Suppressor macrophage treated with lipopolysaccharide for 1 hour (primary cell): ENCODE results near the gene NUP210.
"Not testable (repeated sequence)": the region's sequence is repeated elsewhere in the genome, so short reads cannot be mapped to it uniquely, and the experiment has no call there.

Experiments
- DNase-seq, 3 donors: peaks; one replicate each; pipeline ENCODE4 v3.0.0-alpha.2; 2020 to 2022

Gene NUP210

DNA sequence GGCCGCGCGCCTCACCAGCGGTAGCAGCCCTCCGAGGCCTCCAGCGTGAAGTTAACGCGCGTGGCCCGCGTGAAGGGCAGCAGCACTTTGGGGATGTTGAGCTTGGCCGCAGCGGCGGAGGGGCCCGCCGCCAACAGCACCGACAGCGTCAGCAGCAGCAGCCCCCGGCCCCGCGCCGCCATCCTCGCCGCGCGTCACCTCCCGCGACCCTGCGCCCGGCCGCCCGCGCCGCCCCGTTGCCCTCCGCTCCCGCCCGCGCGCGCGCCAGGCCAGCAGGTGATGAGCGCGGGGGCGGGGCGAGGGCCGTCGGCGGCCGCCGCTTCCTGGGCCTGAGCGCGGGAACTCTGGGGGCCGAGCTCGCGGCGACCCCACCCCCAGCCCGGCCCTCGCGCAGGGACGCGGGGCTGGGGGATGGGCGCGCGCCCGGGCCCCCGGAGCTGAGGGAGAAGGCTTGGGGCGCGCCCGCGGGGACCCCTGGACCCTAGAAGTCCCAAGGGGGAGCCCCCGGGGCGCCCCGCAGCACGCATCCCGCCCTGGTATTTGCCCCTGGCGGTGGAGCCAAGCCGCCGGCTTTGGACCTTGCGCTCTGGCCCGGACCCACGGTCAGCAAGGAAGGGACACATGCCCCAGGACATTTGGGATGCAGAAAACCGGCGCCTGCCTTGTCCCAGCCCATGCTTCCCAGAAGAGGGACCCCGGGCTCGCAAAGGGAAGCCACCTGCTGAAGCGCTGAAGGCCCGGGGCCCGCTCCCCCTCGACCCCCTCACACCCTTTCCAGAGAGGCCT lies at the start of gene NUP210:
Gene NUP210, minus strand, starts transcription at position 278 of the 786 bp plus-strand sequence. Its CDS starts 96 bp downstream, at position 182.
- DNase-seq: peak in 2 of 3 donors; percentile 23 to 44

DNA sequence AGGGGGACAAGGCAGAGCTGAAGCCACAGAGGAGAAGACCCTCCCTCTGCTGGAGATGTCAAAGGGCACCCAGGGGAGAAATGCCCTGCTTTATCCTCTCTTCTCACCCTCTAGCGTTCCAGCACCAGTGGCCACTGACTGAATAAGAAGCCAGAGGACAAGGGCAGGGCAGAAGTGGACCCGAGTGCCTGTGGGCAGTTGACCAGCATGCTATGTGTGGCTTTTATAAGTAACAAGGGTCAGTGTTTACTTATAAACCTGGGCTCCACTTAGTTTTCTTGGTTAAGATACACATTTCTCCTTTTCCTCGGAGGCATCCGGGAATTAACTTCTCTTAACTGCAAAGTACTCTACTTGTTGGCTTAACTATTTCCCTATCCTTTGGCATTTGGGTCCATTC lies 46.7 kb upstream of the NUP210 start:
- DNase-seq: no peak

DNA sequence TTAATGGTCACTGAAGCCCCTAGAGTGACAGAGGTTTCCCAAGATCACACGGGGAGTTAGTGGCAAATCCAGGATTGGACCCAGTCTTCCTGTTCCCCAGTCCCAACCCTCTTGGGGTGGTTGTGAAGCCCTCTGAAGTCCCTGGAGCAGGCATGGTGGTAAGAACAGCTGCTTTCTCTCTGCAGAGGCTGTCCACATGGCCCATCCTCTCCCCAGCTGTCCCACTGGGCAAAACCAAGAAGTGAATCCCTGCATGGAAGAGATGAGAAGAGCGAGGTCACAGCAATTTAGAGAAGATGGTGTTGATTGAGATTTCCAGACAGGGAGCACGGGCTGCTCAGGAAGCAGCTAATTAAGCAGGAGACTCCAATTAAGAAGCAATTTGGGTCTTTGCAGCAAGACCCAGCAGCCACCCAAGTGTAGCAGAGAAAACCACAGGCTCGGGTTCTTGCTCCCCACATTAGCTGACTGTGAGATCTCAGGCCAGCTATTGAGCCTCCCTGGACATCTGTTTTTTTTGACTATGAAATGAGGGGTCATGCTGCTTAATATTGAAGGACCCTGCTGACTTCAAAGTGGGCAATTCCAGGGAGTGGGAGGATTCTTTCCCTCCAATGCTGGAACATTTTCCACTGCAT lies 45.2 kb upstream of the NUP210 start:
- no peak for DNase-seq

DNA sequence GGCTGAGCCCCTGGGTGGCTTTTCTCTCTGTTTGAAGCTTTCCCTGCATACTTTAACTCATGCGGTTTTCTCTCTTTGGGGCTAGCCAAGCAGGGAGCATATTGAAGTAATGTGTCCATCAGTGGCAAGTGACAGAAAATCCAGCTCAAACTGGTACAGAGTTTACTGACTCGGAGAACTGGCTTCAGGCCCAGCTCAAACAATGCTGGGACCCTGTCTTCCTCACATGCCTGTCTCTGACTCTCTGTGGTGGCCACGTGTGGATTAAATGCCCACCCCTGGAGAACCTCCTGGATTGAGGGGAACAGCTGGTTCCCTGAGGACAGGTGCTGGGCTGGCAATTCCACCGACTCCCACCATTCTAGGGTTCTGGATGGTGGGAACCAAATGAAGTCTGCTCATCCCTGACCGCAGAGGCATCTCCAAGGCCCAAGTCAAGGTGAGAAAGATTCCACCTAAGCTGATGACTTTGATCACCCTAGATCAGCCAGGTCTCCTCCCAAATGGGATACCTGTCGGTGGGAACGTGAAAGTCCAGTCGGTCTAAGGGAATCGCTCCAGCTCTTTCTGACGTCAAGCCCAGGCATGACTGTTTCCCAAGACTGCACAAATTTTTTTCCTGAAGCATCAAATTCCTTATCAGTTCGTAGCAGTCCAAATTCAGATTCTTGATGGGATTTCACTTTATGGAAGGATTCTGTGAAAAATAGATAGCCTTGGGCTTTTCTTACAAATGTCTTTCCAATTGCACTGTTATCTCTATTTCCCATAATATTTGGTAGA lies 43.7 kb upstream of the NUP210 start:
- no peak for DNase-seq

DNA sequence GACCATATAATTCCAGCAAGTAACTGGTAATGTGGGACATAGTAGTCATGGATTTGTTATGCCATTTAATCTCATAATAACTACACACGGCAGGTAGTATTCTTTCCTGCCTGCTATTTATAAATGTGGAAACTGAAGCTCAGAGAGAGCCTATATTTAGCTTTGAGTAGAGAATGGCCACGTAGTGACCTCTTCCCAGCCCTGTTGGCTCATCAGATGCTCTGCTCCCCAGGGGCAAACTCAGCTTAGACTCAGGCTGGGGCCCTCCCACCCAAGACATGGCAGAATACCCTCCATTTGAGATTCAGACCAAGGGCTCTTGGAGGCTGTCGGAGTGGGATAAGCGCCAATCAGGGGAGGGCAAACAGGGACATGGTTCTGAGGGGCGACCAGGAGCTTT lies 42.7 kb upstream of the NUP210 start:
- no peak for DNase-seq

DNA sequence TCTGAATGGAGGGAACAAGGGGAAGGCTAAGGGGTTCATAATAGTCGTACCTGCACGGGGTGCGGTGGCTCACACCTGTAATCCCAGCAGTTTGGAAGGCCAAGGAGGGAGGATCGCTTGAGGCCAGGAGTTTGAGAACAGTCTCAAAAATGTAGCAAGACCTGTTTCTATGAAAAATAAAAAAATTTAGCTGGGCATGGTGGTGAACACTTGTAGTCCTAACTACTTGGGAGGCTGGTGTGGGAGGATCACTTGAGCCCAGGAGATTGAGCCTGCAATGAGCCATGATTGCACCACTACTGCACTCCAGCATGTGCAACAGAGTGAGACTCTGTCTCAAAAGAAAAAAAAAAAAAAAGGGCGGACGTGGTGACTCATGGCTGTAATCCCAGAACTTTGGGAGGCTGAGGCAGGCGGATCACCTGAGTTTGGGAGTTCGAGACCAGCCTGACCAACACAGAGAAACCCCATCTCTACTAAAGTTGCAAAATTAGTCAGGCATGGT lies 42.1 kb upstream of the NUP210 start:
- no peak for DNase-seq

DNA sequence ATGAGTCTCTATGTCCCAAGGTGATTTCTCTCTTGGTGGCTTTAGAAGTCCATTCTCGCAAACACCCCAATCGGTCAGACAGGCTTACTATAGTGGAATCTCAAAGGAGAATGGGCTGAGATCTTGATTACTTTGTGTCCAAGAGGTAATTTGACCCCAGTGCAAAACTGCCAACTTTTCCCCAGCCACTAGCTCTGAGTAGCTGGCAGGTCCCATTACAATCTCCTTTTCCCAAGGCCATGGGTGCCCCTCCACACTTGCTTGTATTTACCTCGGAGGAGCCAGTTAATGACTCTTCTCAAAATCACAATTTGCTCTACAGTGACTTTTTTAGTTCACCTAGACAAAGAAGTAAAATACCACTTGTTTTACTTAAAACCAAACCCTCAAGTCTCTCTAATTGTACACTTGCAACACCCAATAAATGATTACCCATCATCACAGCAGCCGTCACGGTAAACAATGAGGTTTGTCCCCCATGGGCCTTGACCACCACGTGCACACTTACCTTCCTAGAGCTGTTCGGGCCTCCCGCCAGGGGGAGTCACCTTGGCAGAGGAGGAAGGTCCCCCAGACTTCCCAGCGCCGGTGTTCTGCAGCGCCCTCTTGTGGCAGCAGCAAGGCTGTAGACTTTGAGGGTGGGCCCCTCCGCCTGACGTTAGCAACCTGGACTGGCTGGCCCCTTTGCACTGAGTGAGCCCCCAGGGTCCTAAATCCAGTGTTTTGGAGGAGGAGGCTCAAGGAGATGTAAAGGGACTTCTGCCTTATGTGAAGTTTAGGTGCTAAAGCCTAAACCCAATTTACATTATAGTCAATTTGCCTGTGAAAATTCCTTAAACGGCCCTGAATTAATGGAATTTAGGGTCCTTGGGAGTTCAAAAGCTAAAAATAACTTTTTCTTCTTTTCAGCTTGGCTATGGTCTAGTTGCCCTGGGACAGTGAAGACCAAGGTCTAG lies 41.3 kb upstream of the NUP210 start:
- DNase-seq: peak; percentile 43 to 73 (median 55)

DNA sequence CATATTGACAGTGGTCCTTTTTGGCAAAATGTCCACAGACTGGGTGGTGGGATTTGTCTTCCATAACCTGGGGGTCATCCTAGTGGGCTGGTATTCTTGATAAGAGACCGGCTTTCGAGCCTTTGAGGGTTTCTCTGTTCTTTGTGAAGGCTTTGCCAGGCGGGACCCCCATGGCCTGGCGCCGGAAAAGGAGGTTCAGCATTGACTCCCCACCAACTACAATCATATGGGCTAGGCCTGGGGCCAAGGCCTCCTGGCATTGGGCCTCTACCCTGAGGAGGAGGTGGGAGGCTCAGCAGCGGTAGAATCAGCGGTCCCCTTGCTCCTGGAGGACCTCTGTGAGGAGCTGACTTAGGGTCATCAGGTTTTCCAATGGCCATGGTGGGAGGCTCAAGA lies 40.2 kb upstream of the NUP210 start:
- no peak for DNase-seq

DNA sequence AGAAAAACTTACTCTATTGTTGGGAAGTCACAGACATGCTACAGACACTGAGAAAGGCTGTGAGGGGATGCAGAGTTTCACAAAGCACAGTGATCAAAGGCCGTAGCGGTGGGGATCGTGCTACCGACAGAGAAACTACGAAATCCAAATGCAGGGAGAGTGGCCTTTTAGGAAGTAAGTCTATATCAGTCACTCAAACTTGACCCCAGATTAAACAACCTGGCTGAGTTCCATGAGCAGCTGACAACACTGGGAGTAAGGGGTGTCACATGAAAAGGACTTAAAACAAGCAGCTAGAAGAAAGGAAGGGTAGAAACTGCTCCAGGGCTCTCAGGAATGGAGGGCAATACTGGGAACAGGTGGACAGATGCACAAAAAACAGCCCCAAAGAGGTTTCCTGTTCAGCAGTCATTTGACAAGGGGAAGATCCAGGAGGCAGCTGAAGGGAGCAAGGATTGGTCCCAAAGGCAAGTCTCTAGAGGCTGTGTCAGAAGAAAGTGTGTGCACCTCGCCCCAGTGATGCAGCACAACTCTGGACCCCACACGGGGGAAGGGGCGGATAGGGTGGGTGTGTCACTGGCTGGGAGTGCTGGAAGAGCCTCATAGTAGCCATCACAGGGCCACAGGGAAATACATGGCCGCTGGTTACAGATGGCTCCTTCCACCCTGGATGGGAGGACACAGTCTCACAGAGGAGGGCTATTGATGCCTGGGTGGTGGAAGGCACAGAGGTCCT lies 39.7 kb upstream of the NUP210 start:
- DNase-seq: no peak

DNA sequence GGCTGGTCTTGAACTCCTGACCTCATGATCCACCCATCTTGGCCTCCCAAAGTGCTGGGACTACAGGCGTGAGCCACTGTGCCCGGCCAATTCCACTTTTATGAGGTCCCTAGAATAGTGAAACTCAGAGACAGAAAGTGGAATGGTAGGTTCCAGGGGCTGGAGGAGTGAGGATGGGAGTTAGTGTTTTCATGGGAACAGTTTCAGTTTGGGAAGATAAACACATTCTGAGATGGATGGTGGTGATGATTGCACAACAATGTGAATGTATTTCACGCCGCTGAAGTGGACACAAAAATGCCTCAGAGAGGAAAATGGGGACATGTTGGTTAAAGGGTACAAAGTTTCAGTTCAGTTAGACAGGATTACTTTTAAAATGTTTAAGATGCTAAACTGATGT lies 37.5 kb upstream of the NUP210 start:
- DNase-seq: no peak

DNA sequence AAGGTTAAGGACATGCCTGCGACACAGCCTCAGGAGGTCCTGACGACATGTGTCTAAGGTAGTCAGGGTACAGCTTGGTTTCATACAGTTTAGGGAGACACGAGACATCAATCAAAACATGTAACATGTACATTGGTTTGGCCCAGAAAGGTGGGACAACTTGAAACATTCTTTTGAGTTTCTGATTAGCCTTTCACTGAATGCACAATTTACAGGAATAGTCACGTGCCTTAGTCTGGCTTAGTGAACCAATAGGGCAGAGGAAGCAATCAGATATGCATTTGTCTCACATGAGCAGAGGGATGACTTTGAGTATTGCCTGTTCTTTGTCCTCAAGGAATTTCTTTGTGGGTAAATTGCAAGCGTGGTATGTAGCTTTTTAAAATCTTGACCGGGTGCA lies 35.5 kb upstream of the NUP210 start:
- no peak for DNase-seq

DNA sequence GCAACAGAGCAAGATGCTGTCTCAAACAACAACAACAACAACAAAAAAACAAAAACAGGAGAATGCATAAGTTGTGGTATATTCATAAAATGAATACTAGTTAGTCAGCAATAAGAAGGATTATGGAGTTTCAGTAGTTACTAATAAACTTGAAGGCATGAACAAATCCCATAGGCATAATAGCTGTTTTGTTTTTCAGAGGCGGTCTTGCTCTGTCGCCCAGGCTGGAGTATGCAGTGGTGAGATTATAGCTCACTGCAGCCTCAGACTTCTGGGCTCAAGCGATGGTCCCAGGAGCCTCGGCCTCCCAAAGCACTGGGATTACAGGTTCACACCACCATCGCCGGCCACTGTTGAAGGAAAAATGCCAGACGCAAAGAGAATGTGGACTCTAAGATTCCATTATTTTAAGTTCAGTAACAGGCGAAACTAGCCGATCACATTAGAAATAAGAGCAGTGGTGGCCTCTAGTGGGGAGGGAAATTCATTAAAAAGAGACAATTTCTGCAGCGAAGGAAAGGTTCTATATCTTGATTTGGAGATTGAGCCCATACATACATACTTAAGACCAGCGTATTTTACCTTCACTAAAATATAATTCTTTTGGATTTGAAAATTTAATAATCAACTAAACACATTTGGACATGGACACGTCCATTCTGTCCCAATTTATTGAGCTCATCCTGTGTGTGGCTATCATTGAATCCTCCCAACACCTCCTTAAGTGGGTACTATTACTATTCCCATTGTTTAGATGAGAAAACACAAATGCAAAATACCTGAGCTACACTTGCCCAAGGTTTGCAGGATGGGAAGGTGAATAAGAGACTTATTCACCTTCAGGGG lies 32.6 kb upstream of the NUP210 start:
- DNase-seq: peak; percentile 69 to 77 (median 75)

DNA sequence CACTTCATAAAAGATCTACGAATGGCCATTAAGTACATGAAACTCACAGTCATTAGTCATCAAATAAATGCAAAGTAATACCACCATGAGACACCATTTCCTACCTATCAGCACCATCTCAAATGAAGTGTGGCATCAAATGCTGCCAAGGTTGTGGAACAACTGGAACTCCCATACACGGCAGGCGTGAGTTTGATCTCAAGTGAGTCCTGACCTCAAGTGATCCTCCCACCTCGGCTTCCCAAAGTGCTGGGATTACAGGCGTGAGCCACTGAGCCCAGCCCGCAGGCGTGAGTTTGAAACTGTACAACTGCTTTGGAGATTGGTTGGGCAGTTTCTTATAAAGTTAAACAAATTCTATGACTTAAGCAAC lies 31.2 kb upstream of the NUP210 start:
- DNase-seq: peak; percentile 12 to 27 (median 17)

DNA sequence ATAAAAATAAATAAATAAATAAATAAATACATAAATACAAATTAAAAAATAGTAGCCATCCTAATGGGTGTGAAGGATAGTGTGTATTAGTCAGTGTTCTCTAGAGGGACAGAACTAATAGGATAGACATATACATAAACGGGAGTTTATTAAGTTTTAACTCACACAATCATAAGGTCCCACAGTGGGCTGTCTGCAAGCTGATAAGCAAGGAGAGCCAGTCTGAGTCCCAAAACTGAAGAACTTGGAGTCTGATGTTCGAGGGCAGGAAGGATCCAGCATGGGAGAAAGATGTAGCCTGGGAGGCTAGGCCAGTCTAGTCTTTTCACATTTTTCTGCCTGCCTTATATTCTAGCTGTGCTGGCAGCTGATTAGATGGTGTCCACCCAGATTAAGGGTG lies 22.8 kb upstream of the NUP210 start:
- DNase-seq: not testable (repeated sequence)

DNA sequence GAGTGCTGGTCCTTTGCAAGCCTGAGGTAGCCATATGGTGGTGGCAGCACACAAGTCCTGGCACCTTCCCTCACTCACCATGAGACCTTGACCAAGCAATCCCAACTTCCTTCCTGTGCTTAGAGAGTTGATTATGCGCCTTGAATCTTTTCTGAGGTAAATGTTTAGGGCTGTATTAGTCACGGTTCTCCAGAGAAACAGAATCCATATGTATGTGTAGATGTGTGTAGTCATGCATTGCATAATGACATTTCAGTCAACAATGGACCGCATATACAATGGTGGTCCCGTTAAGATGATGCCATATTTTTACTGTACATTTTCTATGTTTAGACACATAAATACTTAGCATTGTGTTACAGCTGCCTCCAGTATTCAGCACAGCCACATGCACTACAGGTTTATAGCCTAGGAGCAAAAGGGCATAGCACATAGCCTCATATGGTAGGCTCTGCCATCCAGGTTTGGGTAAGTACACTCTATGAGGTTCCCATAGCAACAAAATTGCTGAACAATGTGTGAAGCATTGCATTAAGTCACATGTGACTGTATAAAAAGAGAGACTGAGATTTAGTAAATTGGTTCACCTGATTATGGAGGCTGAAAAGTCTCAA lies 20.2 kb upstream of the NUP210 start:
- no peak for DNase-seq

DNA sequence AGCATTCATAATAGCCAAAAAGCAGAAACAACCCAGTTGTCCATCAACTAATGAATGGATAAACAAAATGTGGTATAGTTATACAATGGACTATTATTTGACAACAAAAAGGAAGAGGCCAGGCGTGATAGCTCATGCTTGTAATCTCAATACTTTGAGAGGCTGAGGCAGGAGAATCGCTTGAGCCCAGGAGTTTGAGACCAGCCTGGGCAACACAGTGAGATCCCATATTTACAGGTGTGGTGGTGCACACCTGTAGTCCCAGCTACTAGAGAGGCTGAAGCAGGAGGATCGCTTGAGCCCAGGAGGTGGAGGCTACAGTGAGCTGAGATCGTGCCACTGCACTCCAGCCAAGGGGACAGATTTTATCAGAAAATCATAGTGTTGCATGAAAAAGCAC lies 16.1 kb upstream of the NUP210 start:
- not testable (repeated sequence) for DNase-seq

DNA sequence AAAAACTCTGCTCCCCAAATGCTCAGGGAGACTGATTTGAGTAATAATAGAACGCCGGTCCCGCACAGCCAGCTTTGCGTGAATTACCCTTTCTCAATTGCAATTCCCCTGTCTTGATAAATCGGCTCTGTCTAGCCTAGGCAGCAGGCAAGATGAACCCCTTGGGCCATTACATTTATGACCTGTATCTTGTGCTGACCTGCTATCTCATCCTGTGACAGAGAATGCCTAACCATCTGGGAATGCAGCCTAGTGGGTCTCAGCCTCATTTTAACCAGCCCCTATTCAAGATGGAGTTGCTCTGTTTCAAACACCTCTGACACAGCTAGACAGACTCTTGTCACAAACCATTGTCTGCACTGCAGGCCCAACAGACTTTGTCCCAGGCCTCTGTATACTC lies 13.8 kb upstream of the NUP210 start:
- no peak for DNase-seq

DNA sequence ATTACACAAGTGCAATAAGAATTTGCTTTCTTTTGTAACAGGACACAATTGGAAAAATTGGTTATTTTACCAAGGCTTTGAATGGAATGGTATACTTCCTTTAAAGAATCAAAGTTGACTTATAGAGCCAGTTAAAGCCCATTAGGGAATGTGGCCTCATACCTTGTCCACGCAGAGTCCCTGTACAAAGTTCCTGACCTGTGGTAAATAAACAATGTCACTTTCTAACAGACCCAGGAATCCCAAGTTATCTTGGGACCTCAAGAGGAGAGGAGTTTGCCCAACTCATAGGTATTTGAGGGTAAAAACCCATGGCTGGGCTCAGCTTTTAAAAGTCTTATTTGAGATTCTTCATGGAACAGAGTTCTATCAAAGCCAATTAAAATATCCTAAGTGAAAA lies 12.0 kb upstream of the NUP210 start:
- no peak for DNase-seq

DNA sequence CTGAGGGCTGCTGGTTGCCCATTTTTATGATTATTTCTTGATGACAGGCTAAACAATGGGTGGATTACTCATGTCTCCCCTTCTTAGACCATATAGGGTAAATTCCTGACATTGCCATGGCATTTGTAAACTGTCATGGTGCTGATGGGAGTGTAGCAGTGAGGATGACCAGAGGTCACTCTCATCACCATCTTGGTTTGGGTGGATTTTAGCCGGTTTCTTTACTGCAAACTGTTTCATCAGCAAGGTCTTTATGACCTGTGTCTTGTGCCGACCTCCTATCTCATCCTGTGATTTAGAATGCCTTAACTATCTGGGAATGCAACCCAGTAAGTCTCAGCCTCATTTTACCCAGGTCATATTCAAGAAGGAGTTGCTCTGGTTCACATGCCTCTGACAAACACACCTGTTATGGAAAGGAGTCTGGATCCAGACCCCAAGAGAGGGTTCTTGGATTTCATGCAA lies 10.3 kb upstream of the NUP210 start:
- not testable (repeated sequence) for DNase-seq
